ENCODE measurements around the gene SLC23A1.
"Not testable (repeated sequence)": the region's sequence is repeated elsewhere in the genome, so short reads cannot be mapped to it uniquely, and the experiment has no call there.

The SLC23A1 gene

DNA sequence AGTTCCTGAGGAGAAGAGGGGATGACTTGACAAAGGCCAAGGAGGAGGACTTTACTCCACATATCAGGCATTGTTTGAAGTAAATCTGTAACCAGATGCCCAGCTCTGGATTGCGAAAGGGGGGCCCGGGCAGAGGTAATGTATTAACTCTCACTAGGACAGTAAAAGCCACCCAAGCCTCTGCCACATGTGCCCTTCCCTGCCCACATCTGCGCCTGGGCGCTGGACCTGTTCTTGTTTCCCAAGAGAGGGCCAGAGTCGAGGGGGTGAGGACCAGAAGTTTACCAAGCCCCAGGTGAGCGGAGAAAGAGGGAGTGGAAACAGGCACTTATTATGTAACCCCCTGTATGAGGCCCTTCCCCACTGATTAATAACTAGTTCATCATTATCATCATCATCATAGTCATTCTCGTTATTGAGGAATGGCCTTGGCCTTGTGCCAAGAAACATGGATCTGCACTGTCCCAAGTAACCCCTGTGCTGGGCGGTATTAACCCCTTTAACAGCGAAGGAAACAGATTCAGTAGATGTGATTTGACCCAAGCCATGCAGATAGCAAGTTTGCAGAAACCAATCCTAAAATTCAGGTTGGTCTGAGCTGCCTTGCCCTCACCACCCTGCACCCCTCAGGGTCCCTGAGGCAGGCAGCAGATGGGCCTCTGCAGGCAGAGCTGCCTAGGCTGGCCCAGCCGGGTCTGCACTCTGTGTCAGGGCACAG is at the start of gene SLC23A1:
SLC23A1 (minus strand) TSS at position 23 of the 718 bp plus-strand sequence. CDS start 44 bp downstream, outside the sequence.
- no peak for DNase-seq

DNA sequence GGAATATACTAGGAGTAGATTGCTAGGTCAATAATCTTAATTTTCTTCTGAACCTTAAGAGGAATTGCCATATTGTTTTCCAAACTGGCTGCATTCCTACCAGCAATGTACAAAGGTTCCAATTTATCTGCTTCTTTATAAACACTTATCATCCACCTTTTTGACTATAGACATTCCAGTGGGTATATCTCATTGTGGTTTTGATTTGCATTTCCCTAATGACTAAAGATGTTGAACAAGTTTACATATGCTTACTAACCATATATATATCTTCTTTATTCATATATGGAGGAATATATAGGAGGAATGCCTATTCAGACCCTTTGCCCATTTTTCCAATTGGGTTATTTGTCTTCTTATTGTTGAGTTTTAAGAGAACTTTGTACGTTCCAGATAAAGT is 48.6 kb upstream of the SLC23A1 start:
- DNase-seq: no peak

DNA sequence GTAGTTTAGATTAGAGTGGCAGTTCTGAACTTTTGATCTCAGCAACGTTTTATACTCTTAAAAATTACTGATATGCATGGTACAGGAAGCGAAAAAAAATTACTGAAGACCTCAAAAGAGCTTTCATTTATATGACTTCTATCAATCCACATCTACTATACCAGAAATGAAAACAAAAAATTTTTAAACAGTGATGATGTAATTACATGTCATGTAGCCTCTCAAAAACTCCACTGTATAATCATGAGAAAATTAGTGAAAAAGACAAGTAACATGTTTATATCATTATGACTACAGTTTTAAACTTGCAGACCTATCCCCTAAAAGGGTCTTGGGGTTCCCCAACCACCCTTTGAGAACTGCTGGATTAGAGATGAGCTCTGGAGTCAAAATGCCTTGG is 46.9 kb upstream of the SLC23A1 start:
- DNase-seq: no peak

DNA sequence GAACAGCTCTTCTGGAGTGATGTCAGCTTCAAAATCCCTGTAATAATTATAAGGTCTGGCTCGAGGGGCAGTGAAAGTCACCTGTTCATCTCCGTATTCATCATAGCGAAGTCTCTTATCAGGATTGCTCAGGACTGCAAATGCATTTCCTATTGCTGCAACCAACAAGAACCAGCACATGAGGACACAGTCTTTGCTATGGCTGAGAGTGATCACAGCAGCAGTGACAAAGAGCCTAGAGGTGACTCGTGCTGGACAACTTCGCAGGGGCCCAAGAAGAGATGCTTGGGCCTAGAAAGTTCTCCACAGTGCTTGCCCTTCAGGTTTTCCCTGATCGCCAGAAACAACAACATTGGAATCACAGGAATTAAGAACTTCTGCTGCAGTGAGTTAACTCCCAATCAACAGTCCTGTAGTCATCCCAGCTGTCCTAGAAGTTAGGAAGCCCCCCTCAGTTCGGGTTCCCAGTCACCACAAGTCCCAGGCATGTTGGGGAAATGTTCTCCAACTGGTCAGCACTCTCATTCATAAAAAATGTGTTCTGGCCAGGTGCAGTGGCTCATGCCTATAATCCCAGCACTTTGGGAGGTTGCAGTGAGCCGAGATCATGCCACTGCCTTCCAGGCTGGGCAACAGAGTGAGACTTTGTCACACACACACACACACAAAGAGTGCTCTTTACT is 43.2 kb upstream of the SLC23A1 start:
- no peak for DNase-seq

DNA sequence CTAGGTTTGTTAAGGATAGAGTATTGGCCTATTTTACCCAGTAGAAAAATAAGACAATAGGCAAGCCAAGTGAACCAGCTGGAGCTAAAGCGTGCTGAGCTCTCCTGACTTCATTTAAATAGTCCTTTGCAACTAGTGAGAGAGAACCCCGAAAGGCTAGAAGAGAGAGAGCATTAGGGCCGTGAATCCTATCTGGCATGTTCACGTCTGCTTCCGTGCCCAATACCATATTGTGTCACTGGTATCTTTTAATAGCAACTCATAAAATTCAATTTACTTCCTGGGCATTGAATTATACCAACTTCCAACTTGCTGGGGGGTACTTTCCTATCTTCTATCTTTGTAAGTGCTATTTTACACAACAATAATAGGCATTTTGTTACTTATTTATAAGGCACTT is 42.4 kb upstream of the SLC23A1 start:
- DNase-seq: no peak

DNA sequence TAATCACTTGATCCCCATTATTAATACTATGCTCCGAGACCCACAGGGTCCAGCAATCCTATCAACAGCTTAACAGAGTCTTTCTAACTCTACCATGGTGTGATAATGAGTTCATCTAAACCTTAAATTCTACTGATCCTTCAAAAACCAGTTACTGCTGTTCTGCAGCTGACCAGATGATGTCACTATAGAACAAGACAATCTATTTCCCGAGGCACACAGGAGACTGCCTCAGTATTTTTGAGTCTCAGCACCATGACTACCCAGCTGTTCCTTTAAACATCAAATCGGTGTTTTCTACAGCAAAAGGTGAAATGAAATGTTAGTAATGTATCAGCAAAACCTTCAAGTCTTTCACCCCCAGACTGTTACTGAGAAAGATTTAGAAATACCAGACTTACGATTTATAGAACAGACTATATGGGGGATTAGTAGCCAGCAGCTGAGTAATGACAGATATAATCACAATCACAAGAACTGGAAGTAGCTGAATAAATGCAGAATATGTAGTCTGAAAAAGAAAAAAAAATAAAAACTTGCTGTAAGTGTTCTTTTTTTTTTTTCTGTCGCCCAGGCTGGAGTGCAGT is 39.3 kb upstream of the SLC23A1 start:
- DNase-seq: peak; percentile 16 to 79

DNA sequence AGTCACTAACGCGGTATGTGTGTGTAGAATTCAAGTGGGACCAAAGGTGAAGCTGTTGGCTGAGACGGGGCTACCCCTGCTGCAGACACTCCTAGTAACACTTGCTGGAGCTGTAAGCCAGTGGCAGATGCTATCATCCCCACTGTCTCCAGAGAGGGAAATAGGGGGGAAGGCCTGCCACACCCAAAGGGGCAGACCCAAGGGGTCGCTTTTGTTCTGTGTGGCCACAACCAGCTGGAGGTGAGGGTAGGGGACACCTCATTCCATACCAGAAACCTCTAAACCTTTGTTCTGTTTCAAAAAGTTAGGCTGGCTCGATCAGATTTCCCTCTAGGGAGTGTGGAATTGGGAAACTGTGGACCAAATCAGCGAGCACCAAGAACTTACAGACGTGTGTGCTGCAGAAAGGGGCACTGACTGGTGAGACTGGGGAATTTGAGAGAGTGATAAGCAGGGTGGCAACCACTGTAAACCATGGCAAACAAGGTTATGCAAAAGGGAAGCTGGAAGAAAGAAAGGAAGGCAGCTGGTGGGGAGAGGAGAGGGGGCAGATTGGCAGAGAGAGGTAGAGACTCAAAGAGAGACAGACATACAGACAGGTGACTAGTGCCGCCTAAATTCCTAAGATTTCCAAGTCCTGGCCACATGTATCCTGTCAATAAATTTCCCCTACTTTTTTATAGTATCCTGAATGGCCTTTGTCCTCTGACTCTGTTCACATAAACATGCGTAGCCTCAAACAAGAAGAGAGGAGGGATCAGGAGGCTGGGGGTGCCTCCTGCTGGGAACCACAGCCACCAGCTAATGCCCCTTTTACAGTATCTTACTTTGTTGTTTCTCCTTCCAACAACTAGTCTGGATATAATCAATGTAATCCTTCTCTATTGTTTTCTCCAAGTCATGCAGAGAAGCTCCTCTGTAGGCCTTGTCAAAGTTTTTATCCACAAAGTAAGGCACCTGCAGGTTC is 36.4 kb upstream of the SLC23A1 start:
- no peak for DNase-seq

DNA sequence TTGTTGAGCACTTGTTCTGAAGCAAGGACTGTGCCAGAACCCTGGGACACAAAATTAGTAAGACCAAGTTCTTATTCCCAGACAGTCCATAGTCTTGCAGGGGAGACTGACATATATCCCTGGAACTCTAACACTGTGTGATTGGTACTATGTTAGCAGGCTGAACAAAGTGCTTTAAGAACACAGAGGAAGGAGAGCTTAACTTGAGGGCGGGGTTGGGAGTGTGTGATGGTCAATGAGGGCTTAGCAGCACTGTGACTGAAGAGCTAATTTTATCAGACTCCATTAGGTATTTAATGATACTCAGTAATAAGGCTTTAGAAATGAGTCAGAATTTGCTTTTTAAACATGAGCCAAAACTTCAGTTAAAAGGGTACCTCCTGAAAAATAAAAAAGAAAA is 35.7 kb upstream of the SLC23A1 start:
- no peak for DNase-seq

DNA sequence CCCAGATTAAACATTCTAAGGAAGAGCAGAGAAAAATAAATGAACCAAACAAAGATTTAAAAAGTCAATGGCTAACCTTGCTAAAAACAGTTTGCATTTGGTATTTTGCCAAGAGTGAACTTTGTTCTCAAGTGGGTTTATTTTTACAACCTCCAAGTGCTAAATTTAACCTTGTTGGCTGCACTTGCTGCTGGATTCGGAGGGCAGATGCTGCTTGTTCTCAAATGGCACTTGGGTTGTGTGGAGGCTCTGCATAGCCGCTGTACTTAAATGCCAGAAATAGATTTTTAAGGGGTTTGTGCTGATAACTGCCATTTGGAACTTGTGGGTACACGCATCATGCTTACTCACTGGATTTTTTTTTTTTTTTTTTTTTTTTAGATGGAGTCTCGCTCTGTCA is 34.1 kb upstream of the SLC23A1 start:
- DNase-seq: no peak

DNA sequence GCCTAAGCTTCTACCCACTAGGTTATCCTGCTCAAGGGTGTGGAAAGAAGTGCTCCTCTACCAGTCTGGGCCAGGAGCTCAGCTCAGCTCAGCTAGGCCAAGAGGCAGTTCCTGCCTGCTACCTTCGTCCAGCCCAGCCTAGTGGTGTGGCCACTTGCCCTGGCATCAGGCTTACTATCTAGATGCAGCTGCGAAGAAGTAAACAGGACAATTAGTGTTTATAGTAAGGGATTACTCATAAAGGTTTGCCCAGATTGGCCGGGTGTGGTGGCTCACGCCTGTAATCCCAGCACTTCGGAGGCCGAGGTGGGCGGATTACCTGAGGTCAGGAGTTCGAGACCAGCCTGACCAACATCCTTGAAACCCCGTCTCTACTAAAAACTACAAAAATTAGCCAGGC is 33.6 kb upstream of the SLC23A1 start:
- DNase-seq: no peak

DNA sequence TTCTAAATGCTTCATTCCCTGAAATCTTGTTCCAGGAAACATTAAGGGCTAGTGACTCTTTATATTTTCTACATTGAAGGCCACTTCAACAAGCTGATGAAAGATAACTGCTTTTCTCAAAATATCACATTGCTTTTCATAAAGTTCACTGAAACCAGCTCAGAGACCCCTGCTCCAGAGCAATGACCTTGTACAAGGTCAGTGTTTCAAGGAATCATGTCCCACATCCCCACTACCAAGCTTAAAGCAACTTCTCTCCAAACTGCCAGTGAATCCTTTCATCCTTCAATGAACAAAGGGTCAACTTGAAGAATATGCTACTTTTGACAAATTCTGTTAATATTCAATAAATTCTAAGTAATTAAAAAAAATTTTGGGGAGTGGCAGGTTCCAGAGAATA is 32.8 kb upstream of the SLC23A1 start:
- DNase-seq: no peak

DNA sequence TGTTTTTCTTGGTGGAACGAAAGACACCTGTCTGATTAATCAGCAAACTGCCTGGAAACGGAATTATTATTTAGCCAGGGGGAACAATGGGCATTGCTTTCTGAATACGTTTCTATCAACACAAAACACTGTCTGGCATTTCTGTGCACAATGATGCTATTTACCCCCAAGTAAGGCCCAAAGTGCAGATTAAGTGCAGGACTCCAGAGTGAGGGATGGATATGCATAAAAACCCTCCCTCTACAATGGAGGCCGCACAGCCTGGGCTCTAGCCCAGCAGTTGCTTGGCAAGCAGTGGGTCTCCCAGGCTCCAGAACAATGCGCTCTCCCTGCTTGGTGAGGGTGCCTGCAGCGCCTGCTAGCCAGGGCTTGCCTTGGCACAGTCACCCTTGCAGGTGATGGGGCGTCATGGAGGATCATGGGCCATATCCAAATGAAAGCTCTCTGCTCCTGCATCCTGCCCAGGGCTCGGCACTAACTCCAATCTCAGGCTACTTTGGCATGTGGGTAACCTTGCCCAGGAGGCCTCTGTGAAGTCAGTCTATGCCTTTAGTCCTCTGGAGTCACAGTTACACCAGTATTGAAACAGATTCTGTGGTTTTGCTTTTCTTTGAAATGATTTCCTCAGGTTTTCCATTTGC is 32.2 kb upstream of the SLC23A1 start:
- no peak for DNase-seq

DNA sequence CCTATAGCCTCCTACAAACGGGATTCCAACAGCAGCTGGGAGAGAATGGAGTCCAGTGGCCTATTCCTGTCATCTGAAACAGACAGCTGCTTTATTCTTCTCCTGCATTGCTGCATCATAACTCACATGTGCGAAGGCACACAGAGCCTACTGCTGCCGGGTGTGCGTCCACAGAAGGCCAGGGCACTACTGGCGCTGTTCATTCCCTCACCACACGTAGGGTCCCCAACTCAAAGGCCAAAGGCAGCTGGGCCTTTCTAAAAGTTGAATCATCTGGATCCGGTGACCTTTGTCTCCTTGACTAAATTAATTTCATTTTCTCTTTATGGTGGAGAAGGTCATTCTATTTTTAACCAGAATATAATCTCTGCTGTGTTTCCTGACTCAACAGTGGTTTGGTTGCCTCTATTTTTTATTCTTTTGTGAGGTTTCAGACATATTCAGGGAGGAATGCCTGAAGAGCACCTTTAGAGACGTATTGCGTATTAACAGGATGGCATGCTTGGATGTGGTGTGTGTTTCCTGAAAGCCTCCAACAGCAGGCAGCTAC is 31.6 kb upstream of the SLC23A1 start:
- DNase-seq: no peak

DNA sequence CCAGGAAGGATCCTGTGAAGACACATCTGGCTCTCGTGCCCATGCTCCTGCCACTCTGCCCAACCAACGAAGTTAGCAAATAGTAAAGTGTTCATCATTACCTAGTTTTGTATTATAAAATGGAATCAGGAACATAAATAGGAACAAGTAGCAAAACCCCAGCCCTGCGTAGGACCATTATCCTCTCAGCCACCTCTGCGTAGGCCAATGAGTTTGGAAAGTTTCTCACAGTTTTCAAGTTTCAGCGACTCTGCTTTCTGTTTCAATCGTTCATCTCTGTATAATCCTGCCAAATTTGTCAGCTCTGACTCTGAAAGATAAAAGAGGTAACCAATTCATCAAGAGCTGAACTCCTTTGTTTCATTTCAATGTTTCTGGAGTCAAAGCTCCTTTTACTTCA is 30.9 kb upstream of the SLC23A1 start:
- no peak for DNase-seq

DNA sequence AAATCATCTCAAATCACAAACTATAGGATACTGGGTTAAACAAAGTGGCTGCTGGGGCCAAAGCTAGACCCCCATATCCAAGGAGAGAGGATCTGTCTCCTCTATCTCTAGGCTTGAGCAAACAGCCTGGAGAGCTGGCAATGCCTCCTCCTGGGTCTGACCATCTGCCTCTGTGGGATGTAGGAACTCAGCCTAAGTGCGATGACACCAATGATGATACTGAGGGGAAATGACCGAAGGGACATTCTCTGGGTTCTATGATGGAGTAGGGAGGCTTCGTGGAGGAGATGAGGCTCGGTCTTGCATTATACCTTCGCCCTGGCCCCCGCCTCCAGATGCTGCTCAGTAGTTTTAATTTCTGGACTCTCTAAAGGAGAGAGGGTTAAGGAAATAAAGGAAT is 30.1 kb upstream of the SLC23A1 start:
- DNase-seq: no peak

DNA sequence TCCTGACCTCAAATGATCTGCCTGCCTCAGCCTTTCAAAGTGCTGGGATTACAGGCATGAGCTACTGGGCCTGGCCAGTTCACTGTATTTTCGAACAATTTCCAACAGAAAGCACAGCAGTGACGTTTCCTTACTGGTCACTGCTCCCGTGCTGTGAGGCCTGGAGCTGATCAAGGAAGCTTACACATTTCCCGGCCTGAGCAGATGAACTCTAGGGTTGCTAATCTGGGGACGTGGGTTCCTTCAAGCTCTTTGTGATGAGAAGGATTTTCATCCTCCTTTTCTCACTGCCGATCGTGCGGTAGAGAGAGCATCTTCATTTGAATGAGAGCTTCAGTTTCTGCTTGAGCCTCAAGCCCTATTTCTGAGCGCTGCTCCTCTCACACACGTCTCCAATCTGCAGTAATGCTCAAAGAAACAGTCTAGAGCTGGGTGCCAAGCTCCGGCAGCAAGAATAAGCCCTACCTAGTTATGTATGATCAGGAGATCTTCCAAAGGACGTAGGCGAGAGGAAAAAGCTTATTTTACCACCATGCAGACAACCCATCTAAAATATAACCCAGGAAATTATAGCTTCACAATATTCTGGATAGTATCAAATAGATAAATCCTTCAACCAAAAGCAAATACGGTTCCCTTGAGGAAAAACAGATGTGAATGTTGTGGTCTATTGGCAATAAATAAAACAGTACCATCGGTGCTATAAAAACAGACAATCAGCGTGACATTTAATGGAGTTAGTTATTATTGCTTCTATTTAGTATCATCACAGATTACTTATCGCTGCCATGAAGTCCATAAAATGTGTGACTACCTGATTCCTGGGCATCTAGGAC is 28.1 kb upstream of the SLC23A1 start:
- DNase-seq: no peak

DNA sequence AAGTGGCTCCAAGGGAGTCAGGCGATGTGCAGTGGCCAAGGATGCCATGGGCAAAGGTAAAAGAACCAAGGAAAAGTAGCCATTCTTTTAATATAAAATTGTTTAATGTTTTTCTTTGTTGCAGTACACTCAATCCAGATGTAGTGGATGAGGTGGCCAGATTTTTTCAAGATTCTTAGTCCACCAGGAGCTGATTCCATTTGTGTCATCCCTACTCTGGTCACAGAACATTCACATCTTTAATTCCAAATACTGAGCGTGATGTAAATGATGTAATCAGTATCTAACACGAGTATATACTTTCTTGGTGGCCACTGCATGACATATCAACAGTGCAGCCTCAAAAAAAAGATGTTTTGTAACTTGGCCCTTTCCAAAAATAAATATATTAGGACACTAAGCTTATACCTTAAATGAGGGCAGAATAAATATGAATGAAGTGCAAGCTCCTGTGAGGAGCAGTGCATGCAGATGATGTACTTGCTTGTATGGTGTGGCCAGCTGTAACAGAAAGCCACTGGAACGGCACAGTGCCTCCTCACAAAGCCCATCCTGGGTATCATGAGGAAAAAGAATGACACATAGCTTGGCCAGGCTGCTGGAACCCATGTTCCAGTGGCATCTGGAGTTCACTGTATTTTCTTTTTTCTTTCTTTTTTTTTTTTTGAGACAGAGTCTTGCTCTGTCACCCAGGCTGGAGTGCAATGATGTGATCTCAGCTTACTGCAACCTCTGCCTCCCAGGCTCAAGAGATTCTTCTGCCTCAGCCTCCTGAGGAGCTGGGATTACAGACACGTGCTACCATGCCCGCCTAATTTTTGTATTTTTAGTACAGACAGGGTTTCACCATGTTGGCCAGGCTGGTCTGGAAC is 27.3 kb upstream of the SLC23A1 start:
- no peak for DNase-seq

DNA sequence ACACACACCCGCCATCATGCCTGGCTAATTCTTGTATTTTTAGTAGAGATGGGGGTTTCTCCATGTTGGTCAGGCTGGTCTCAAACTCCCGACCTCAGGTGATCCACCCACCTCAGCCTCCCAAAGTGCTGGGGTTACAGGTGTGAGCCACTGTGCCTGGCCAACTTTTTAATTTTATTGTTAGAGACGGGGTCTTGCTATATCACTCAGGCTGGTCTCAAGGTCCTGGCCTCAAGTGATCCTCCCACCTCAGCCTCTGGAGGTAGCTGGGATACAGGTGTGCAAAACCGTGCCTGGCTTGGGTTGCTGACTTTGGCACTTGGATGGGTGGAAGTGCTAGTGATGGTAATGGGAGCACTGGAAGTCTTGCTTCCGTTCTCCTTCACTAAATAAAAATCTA is 26.0 kb upstream of the SLC23A1 start:
- not testable (repeated sequence) for DNase-seq

DNA sequence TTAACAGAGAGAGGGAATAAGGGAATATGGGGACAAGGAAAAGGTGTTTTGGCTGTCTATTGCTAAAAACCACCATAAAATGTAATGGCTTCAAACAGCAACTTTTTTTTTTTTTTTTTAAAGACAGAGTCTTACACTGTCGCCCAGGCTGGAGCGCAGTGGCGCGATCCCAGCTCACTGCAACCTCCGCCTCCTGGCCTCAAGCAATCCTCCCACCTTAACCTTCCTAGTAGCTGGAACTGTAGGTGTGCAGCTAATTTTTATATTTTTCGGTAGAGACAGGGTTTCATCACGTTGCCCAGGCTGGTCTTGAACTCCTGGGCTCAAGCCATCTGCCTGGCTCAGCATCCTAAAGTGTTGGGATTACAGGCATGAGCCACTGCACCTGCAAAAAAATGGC is 25.1 kb upstream of the SLC23A1 start:
- no peak for DNase-seq

DNA sequence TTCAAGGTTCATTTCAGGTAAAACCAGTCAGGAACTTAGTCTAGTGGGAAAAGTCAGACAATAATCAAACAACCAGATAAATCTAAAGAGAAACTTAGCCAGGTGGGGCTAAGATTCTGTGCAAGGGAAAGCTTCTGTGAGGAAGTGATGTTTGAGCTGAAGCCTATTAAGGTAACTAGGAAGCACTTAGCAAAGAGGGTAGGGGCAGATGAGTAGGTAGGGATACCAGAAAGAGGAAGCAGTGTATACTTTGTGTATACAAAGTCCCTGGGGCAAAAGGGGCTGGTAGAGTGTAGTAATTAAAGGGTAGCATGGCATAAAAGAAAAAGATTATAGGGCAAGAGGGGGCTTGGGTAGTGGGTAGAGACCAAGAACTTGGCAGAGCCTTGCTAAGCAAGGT is 24.4 kb upstream of the SLC23A1 start:
- DNase-seq: no peak
